Hematopoietic multipotent progenitor cell treated with erythropoietin and hydrocortisone succinate and interleukin-3 and kit ligand, for 6 days (in vitro differentiated cells): ENCODE results near the gene CMPK1.
"Not testable (repeated sequence)": the region's sequence is repeated elsewhere in the genome, so short reads cannot be mapped to it uniquely, and the experiment has no call there.

Source experiments
- DNase-seq: peaks from one replicate; pipeline ENCODE4 v3.0.0-alpha.2; 2015

CMPK1 gene, protein sequence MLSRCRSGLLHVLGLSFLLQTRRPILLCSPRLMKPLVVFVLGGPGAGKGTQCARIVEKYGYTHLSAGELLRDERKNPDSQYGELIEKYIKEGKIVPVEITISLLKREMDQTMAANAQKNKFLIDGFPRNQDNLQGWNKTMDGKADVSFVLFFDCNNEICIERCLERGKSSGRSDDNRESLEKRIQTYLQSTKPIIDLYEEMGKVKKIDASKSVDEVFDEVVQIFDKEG

DNA sequence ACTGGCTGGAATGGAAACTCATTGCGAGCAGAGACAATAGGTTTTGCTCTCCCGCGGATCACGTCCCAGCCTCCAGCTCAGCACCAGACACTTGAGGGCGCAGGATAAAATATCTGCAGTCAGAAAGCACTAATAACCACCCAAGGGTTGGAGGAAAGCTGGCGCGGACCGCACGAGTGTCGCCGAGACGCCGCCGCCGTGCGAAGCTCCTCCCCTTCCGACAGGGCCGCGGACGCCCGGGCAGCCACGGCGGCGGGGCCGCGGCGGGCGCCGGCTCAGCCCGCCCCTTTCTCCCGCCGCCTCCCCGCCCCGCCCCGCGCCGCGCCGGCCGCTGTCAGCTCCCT, at the start of gene CMPK1:
Gene CMPK1, plus strand, starts transcription at position 213 of the 344 bp plus-strand sequence. CDS start 156 bp downstream, outside the sequence.
- DNase-seq = peak; percentile 93

DNA sequence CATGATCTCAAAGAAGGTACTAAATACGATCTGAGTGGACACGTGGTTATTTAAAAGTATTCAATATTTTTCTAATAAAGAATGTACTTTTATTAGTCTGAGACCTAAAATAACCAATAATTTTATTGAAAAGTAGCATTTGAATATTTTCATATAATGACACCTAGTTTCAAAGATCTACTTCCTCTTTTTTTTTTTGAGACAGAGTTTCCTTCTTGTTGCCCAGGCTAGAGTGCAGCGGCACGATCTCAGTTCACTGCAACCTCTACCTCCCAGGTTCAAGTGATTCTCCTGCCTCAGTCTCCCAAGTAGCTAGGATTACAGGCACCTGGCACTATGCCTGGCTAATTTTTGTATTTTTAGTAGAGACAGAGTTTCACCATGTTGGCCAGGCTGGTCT, 45.5 kb upstream of the CMPK1 start:
- peak; percentile 11 for DNase-seq

DNA sequence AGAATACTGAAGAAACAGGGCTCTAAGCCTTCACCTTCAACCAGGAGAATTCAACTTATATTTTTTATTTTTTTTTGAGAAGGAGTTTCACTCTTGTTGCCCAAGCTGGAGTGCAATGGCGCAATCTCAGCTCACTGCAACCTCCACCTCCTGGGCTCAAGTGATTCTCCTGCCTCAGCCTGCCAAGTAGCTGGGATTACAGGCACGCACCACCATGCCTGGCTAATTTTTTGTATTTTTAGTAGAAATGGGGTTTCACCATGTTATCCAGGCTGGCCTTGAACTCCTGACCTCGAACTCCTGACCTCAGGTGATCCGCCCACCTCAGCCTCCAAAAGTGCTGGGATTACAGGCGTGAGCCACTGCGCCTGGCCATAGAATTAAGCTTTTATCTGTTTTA, 38.7 kb upstream of the CMPK1 start:
- not testable (repeated sequence) for DNase-seq

DNA sequence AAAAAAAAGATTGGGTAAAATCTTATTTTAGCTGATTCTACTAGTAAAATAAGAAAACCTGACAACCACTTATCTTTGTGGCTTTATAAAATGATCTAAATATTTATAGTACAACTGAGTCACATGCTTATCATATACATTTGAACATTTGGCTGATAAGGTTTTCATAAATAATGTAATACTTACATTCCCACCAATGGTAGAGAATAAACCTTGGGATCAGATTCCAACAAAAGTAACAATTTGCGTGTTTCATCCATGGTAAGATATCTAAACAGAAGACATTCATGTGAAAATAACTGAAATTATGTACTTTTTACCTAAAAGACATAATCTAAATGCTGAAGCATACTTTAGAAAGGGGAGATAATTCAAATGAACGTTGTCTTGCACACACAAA, 38.0 kb upstream of the CMPK1 start:
- no peak for DNase-seq

DNA sequence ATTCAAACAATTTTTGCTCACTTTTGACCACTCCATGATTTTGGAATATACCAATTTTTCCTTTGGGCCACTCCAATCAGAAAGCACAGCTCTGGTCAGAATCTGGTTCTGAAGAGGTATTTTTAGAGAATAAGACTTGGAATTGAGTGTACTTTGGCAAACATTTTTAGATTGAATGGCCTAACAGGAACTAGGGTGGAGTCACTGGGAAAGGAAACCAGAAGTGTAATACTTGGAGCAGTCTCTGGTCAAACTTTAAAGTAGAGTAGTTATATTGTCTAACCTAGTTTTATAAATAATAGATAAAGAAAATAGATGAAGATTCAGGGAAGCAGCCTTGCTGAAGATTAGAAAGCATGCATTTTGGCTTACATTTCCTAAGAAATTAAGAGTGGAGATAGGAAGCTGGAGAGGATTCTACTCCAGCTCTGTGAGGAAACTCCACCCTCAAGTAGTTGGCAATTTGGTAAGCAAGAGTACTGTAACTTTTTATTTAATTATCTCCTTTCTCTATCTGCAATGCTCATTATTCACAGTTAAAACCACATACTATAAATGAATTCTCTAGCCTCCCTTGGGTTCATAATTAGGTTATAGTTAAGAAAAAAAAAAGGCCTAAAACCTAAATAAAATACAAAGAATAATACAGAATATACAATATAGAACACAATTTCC, 35.4 kb upstream of the CMPK1 start:
- DNase-seq = no peak

DNA sequence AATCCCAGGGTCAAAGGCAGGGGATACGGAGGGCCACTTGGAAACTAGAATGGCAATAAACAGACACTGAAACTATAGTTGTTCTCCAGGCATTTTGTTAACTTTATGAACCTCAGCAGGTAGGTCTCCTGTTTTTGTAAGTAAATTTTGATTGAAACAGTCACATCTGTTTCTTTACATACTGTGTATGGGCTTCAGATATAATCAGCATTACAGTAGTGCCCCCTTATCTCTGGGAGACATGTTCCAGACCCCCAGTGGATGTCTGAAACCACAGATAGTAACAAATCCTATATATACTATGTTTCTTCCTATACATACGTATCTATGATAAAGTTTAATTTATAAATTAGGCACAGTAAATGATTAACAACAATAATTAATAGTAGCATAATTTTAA, 31.1 kb upstream of the CMPK1 start:
- no peak for DNase-seq

DNA sequence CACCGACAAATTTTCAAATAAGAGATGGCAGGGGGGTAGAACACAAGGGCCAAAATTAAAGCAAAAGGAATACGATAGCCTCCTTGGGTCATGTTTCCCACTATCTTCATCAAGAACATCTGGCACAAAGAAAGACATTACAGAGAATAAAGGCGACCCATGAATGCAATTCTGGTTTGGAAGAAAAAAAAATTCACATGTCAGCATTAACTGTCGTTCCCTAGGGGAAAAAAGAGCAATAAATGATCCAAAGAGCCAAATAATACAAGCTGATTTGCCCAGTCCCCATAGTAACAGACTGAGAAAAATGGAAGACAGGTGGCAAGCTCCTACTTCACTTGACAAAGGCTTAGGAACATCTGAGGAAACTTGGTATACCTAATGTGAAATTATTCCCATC, 24.2 kb upstream of the CMPK1 start:
- no peak for DNase-seq

DNA sequence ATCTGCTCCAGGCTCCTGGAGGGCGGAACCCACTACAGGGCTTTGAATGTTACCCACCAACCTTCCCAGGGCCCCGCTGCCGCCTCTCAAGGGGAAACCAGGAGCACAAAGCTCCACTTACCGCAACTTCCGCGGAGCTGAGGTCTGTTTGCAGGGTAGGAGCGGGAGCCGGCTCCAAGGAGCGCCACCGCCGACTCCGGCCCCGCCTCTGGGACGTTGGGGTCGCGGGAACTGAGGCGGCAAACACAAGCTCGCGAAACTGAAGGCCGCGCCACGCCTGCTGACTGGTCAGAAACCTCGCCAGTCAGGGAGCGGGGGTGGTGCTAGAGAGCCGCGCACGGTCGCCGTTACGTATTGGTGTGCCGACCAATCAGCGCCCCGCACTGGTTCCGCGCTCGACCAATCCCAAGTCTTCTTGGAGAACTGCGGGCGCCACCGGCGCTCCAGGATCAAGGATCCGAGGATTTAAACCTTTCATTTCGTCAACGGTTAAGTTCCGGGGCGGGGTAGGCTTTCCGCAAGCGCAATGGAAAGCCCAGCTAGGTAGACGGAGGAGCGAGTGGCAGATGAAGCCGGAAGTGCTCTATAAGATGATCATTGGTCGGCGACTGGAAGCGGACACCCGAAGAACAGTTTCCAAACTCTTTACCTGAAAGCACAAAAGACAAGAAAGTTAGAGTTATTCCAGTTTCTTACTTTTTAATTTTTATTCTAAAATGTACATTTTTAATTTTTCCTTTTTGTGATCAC, 19.5 kb upstream of the CMPK1 start, which contains the start of gene STIL:
Gene STIL, minus strand, starts transcription at position 233 of the 750 bp plus-strand sequence. CDS start 3,828 bp downstream, outside the sequence.
- peak; percentile 100 for DNase-seq

DNA sequence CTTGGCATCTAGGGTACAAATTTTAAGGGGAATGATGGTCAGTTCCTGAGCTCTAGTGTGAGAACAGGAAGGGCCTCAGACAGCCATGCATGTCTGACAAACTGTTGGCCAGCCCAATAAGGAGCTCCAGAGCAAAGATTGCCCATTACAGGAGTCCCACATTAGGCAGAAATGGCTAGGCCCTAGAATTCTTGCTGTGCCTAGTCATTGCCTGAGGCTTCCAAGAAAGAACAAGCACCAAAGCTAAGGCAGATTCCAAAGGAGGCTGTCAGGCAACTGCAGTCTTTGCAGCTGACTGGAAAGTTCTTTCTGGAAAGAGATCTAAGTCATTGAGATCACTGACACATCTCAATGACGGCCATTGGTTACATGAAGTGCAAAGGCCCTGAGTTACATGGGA, 15.7 kb upstream of the CMPK1 start:
- no peak for DNase-seq

DNA sequence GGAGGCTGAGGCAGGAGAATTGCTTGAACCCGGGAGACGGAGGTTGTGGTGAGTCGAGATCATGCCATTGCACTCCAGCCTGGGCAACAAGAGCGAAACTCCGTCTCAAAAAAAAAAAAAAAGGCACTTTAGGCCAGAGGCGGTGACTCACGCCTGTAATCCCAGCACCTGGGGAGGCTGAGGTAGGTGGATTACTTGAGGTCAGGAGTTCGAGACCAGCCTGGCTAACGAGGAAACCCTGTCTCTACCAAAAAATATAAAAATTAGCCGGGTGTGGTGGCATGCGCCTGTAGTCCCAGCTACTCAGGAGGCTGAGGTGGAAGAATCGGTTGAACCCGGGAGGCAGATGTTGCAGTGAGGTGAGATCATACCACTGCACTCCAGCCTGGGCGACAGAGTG, 13.6 kb upstream of the CMPK1 start:
- not testable (repeated sequence) for DNase-seq

DNA sequence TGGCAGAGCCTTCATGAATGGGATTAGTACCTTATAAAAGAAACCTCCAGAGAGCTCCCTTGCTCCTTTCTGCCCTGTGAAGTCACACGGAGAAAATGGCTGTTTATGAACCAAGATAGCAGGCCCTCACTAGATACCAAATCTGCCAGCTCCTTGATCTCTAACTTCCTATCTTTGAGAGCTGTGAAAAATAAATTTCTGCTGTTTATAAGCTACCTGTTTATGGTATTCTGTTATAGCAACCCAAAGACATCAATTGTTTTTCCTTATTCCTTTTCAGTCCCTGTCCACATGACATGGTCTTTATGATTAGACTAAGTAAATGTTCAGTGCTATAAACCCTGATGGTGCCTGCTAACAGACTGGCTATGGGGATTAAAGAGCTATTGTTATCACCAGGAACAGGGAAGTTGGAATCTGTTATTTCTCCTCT, 10.0 kb upstream of the CMPK1 start:
- peak; percentile 28 for DNase-seq

DNA sequence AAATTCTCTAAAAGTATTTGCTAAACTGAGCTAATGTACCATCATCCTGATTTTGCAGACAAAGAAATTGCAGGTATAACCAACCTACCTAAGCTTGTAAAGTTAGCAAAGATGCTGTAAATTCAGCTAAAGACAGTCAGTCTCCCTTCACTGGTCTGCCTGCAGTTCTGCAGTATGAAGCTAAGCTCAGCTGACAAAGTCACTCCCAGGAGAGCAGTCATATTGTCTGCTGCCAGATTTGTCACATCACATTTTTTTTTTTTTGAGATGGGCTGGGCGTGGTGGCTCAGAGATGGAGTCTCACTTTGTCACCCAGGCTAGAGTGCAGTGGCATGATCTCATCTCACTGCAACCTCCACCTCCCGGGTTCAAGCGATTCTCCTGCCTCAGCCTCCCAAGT, 8.9 kb upstream of the CMPK1 start:
- DNase-seq = no peak

DNA sequence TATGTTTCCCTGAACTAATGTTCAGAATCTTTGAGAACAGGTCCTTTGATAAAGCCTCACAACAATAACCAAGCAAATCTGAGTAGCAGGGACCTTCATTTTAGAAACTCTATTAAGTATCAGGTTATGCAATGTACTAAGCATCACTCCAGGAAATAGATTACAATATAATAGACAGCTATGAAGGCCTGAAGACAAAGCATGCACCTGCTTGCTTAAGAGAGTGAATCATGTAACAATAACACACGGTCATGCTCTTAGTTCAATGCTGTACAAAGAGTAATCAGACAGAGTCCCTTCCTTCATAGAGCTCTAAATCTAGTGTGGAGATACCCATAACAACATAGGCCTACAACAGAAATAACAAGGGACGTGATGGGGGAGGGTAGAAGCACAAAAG, 8.1 kb upstream of the CMPK1 start:
- DNase-seq = no peak

DNA sequence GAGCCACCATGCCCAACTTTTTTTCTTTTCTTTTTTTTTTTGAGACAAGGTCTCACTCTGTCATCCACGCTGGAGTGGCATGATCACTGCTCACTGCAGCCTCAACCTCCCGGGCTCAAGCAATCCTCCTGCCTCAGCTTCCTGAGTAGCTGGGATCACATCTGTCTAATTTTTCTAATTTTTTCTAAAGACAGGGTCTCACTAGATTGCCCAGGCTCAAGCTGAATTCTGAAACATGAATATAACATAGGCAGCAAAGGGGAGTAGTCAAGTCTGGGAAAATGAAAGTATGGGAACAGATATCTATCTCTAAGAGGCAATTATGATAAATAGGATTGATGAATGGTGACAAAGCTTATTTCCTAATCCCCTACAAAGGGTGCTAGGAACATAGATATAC, 7.3 kb upstream of the CMPK1 start:
- no peak for DNase-seq

DNA sequence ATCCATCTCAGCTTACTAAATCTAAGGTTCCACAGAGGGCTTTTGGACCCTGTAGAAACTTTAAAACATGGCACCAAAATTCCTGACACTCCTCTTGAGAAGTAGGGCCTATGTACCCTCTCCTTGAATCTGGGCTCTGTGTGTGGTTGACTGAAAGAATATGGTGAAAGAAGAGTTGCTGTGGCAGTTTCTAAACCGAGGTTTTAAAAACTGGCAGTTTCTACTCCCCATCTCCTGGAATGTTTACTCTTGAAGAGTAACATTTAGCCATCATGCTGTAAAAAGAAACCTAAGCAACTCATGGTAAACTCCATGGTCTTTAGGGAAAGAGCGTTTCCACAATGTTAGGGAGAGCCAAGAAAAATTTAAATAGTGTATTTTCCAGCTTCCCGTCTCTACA, 4.6 kb upstream of the CMPK1 start:
- DNase-seq = no peak

DNA sequence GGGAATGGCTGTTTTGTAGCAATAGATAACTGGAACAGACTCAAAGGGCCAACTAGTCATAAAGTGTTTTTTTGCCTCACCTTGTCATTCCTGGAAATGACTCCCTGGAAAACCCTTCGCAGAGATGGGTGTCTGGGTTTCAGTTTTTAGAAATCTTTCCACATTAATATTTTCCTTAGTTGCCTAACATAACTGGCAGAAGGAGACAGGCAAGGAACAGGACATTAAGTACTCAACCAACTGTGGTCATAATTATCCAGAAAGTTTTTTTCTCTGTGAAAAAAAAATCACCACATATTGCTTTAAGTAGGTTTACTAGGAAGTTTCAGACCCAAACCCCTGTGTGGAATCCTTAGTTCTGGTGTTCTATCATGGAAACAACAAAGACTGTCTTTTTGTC, 3.4 kb upstream of the CMPK1 start:
- DNase-seq = no peak

DNA sequence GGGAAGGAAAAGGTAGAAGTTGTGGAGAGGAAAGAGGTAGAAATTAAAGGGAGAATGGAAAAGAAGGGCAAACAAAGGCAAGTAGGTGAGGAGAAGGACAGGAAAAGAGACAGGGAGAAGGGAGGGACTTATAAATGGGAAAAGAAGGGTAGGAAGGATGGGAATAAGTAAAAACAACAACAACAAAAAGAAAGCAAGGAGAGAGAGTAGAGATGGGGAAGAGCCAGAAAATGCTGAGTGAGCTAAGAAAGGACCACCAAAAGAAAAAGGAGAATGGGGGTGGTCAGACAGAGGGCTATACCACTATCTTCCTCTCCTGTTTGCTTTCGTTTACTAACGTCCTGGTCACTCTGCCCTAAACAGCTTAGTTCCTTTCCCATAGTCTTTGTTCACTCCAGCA, 1.7 kb upstream of the CMPK1 start:
- no peak for DNase-seq

DNA sequence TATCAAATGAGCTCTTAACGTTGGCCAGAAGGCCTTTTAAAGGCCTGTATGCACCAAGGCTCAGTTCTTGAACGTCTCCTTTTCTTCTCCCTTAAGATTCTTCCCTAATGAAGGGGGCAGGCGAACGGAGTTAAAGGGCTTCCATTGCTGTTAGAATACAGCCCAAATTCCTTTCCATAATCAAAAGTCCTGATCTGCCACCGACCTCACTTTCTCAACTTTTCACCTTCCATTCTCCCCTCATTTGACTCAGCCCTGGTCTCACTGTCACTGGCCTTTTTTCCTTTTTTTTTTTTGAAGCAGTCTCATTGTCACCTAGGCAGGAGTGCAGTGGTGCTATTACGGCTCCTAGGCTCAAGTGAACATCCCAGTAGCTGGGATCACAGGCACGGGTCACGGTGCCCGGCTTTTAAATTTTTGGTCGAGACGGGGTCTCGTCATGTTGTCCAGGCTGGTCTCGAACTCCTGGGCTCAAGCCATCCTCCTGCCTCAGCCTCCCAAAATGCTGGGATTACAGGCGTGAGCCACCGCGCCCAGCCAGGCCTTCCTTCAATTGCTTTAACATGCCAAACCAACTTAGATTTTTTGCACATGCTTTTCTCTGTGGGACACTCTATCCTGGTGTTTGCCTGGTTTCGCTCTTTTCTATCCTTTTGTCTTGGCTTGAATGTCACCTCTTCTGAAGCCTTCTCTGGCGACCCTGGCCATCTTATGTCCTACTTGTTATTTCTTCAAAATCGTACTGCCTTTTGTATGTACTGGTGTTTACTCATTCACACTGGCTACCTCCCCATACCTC, 612 bp upstream of the CMPK1 start:
- DNase-seq = no peak

DNA sequence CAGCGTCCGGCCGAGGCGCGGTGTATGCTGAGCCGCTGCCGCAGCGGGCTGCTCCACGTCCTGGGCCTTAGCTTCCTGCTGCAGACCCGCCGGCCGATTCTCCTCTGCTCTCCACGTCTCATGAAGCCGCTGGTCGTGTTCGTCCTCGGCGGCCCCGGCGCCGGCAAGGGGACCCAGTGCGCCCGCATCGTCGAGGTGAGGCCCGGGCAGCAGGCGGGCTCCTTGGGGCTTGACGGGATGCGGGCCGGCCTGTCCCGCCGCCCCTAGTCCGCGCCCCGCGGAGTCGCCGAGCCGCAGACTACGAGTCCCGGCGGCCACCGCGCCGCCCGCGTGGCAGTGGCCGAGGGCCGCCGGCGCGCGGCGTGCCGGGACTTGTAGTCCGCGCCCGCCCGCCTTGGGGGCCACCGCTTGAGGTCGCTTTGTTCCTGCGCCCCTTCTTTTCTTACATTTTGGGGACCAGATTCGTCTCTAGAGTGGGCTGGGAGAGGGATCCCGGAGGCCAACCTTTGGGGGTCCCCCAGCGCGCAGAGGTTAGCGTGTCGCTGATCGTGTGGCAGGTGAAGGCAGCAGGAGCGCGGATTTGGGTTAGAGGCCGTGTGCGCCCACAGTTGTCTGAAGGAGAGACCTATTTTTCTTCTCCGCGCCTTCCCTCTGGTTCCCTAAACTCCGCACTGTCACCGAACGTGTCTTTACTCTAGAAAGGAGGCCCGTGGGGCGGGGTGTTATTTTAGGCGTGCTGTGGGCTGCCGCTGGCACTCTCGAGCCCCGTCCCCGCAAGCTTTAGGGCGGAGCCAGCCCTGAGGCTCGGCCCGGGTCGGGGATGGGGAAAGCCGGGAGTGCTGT, 553 bp downstream of the CMPK1 start:
- DNase-seq = peak; percentile 93

DNA sequence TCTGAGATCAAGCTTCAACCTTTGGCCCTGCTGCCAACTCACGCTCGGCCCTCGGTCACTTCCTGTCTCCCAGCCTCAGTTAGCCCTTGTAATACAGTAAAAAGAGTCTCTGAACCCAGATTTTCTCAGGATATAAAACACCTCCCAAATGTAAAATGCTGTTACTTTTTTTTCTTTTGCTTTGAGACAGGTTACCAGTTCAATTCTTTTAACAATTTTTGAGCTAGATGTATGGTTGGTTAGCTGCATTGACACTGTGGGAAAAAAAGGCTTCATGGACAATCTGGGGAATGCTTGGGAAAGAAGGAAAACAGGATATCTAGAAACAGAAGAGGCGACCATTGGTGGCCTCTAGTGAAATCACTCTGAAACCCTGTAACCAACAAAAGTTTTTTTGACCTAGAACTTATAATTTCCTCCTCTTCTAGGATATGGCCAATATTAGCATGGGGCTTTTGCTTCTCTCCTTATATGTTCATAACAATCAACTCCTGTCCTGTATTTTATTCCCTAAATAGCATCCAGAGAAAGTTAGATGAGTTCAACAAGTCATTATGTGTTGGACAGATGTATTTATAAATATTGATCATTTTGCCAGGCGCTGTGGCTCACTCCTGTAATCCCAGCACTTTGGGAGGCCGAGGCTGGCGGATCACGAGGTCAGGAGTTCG, 1.3 kb downstream of the CMPK1 start:
- DNase-seq = no peak

DNA sequence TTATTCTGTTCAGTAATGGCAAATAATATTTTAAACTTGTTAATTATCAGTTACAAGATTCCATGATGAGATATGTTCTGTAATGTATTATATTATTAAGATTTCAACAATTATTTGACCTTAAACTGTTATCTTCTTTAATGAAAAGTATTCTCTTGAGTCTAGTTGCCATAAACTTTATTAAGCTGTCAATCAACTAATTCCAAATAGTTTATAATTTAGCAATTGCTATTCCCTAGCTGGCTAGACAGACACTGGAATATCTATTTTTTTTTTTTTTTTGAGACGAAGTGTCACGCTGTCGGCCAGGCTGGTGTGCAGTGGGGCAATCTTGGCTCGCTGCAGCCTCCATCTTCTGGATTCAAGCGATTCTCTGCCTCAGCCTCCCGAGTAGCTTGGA, 3.8 kb downstream of the CMPK1 start:
- no peak for DNase-seq
